Ramos (cell line): ENCODE data around the gene CKAP5.

Experiments
- in situ Hi-C: fragments of 300-500 bp; cut with MboI; formaldehyde crosslinking; loops from one replicate; pipeline ENCODE4 v1.14.3; 2022; ENCODE audit warnings: low sequenced_read_pairs; ENCODE audit not compliant: unreplicated experiment

Gene CKAP5

DNA sequence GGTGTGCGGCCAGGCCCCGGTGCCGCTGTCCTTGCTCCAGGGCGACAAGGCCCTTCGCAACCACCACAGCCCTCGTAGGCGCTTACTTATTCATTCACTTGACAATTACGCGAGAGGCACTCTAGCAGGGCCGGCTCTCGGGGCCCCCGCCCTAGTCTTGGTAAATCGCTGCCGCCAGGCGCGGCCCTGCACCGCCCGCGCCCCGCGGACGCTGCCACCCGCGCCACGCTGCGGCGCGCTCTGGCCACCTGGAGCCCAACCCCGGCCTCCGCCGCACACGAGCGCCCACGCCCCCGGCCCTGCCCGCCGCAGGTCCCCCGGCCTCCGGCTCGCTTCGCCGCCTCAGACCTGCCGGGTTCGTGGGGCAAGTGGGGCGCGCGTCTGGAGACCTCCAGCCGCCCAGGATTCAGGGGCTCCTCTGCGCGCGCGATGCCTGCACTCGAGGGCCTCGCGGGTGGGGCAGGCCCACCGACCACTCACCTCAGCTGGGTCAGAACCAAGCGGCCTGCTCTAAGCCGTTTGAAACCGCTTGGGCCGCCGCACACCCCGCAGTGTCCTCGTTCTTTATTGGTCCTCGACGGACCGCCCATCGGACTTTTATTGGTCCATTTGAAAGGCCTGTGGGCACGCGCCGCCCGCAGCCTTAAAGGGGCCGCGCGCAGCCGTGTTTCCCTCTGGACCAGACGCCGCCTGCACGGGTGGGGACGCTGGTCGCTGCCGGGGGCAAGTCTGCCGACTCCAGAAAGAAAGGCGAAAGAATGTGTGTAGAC, at the start of gene CKAP5:
Gene CKAP5 (minus strand): TSS at position 541 of the 770 bp plus-strand sequence. CDS start 25,049 bp downstream, outside the sequence.
- in situ Hi-C loops: no loop called here

GRCh38 chr11:46895821-46896220, 49.7 kb upstream of the CKAP5 start:
- in situ Hi-C loops: no loop called here

- in situ Hi-C loops: no loop called here
Observed at GRCh38 chr11:46894961-46895360, 48.9 kb upstream of the CKAP5 start.

DNA sequence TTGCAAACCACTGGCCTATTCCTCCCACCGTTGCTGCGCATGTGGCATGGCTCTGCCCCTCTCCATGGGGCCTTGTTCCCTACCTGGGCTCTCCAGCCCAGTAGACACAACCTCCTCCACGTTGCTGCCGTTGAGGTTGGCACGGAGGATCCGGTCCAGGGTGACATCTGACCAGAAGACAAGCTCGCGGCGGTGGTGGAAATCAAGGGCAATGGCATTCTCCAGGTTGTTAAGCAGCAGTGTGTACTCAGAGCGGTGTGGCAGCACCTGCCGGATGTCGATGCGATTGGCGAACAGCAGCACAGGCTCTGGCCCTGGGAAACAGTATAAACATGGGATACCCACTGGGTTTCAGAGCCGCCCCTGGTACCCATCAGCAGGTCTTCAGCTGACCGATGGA, 48.4 kb upstream of the CKAP5 start:
- in situ Hi-C loops: no loop called here

DNA sequence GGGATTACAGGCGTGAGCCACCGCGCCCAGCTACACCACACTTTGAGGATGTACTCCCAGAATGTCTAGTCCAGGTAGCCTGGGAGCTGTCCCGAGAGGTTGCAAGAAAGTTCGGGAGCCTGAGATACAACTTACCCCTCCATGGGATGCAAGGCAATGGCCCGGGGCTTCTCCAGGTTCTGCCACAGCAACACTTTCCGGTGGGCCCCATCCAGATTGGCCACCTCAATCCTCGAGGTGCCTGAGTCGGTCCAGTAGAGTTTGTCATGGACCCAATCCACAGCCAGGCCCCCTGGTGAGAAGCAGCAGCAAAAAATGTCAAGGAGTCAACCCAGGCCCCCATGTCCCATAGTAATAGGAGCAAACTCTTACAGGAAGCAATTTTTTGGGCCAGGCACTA, 46.8 kb upstream of the CKAP5 start:
- in situ Hi-C loops: no loop called here

- in situ Hi-C loops: no loop called here
Observed at GRCh38 chr11:46892109-46892508, 46.0 kb upstream of the CKAP5 start.

DNA sequence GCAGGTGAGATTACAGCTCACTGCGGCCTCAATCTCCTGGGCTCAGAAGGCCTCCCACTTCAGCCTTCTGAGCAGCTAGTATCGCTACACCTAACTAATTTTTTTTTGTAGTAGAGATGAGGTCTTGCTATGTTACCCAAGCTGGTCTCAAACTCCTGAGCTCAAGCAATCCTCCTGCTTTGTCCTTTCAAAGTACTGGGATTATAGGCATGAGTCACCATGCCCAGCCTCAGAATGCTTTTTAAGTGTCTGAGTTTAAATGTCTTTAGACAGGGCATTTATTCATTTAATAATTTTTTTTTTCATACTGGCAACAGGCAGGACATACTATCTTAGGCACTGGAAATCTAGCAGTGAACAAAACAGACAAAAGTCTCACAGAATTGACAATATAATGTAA, 44.6 kb upstream of the CKAP5 start:
- in situ Hi-C loops: no loop called here

DNA sequence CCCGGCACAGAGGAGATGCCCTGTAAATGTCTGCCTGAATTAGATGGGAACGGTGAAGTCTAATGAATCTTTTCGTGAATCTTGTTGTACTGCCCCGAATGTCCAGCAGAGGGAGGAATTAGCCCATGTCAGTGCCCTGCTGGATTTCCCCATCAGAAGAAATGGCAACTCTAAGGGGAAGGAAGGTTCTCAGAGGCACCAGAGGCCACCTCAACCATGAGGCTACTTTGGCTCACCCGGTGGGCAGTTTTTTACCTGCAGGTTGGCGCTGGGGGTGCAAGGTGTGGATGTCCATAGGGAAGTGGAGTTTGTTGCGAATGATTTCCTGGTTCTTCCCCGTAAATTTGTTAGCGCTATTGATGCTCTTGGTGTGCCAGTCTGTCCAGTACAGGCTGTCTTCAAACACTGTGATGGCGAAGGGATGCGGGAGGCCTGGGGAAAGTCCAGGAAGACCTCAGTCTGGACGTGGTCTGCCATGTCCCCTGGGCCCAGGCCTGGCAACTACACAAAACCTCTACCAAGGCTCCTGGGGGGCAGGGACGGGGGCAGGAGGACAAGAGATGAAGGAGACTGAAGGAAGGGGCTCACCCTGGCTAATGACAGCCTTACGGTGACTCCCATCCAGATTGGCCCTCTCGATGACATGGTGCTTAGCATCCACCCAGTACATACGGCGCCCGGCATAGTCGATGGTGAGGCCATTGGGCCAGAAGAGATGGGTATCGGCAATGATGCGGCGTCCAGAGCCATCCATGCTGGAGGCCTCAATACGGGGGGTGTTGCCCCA, 43.8 kb upstream of the CKAP5 start:
- in situ Hi-C loops: loop anchor here (5.0 kb wide), 1 partner anchor 272 kb away; no protein-coding TSS in a partner anchor

- in situ Hi-C loops: loop anchor here (5.0 kb wide), 1 partner anchor 273 kb away; no protein-coding TSS in a partner anchor
Observed at GRCh38 chr11:46889251-46889650, 43.2 kb upstream of the CKAP5 start.

DNA sequence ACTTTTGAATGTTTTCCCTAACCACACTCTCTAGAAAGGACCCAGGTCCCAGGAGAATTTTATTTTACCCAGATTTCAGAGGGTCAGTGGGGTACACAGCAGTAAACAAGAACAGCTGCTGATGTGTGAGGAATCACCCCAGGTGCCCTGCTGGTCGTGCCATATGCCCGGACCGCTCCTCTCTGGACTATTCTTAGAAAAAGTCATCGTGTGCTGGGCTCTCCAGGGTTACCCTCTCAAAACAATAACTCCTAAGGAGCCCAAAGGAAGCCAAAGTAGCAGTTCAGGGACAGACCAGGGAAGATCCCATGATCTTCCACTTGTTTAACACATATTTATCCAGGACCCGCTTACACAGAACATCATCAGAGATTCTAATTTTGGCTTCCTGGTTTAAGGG, 42.6 kb upstream of the CKAP5 start:
- in situ Hi-C loops: loop anchor here (5.0 kb wide), 1 partner anchor 274 kb away; no protein-coding TSS in a partner anchor

- in situ Hi-C loops: loop anchor here (5.0 kb wide), 1 partner anchor 276 kb away; no protein-coding TSS in a partner anchor
Observed at GRCh38 chr11:46886211-46886610, 40.1 kb upstream of the CKAP5 start.

- in situ Hi-C loops: no loop called here
Observed at GRCh38 chr11:46879056-46879585, 33.0 kb upstream of the CKAP5 start.

- in situ Hi-C loops: no loop called here
Observed at GRCh38 chr11:46877580-46877979, 31.5 kb upstream of the CKAP5 start.

- in situ Hi-C loops: no loop called here
Observed at GRCh38 chr11:46876471-46876870, 30.4 kb upstream of the CKAP5 start.

GRCh38 chr11:46874586-46874985, 28.5 kb upstream of the CKAP5 start:
- in situ Hi-C loops: loop anchor here (25.0 kb wide), 1 partner anchor 563 kb away; the partner anchor contains the start of genes PSMC3 and RAPSN

GRCh38 chr11:46868912-46869311, 22.8 kb upstream of the CKAP5 start:
- in situ Hi-C loops: loop anchor here (25.0 kb wide), 1 partner anchor 568 kb away; the partner anchor contains the start of genes PSMC3 and RAPSN

GRCh38 chr11:46865340-46865739, 19.3 kb upstream of the CKAP5 start:
- in situ Hi-C loops: loop anchor here (25.0 kb wide), 1 partner anchor 572 kb away; the partner anchor contains the start of genes PSMC3 and RAPSN

DNA sequence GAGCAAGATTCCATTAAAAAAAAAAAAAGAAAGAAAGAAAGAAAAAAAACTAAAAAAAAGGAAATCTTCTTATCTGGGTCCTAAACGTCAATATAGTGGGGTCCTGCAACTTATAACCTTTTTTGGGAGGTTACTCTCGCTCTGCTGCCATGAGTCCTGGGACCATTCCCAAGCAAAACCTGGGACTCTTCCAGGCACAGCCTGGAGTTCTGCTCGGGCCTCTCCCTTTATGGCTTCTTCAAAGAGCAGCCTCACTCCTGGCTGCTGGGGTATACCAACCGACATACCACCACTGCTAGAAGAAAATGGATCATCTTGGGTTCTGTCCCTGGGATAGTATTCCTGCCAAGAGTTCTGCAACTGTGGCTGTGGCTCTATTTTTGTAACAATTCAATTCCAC, 14.1 kb upstream of the CKAP5 start:
- in situ Hi-C loops: loop anchor here (25.0 kb wide), 1 partner anchor 577 kb away; the partner anchor contains the start of genes PSMC3 and RAPSN

DNA sequence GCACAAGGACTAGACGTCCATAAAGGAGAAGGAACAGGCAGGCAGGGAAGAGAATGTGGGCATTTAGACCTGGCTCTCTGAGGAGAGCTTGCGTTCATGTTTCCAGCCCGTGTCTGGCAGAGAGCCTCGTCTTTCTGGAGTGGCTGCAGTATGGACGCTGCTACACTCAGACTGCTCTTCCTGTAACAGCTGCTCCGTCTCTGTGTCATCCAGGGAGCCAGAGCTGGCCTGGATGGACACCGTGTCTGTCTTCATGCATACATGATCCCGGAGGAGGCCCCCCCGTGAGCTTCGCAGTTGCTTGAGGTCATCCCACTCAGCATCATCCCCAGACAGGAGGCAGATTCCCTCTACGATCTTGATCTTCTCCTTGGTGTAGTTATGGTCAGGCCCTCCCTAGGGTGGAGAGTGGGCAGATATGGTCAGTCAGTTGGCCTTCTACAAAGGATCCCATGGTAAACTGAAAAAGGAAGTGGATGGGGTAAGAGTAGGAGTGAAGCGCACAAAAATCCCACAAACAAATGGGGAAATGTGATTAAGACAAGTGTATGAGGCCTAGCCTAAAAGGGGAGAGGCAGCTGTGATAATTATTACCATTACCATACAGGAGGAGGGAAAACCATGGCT, 13.0 kb upstream of the CKAP5 start:
- in situ Hi-C loops: loop anchor here (25.0 kb wide), 1 partner anchor 578 kb away; the partner anchor contains the start of genes PSMC3 and RAPSN

GRCh38 chr11:46857666-46858065, 11.6 kb upstream of the CKAP5 start:
- in situ Hi-C loops: loop anchor here (25.0 kb wide), 1 partner anchor 580 kb away; the partner anchor contains the start of genes PSMC3 and RAPSN
